CD14-positive monocyte (primary cell): ENCODE measurements around the gene HES4. TPM values are rescaled to one million over a fixed set of nuclear protein-coding genes. Genes with fewer than 3 reads are reported as not detected.

ENCODE experiments used
- DNase-seq, 3 donors: peaks; one replicate each; pipeline ENCODE4 v3.0.0-alpha.2; 2011 to 2022
- H2AFZ ChIP-seq: 2 replicates; pipeline ENCODE4 v1.6.0; 2012; ENCODE audit warnings: mild to moderate bottlenecking, low read depth, low read length, inconsistent platforms; ENCODE audit not compliant: insufficient read depth, poor library complexity, severe bottlenecking
- H3K27ac ChIP-seq, 2 donors: 1 replicate in 1 of 2; 2 replicates in 1 of 2; pipeline ENCODE4 v1.5.1; 2012 to 2013; ENCODE audit warnings: low read length in 2 of 2, control low read depth in 1 of 2, inconsistent platforms in 1 of 2, low read depth in 1 of 2, mild to moderate bottlenecking in 1 of 2
- H3K27me3 ChIP-seq, 2 donors: one replicate each; pipeline versions ENCODE4 v1.6.0 to v1.6.1; 2011 to 2013; ENCODE audit warnings: low read length in 2 of 2; ENCODE audit not compliant: control insufficient read depth in 2 of 2, insufficient read depth in 2 of 2
- H3K36me3 ChIP-seq, 2 donors: replicated peaks in 1 of 2; 1 replicate in 1 of 2; 2 replicates in 1 of 2; pipeline versions ENCODE4 v1.5.1 to v1.6.1; 2012 to 2013; ENCODE audit warnings: low read length in 2 of 2, control low read depth in 1 of 2, inconsistent platforms in 1 of 2, mild to moderate bottlenecking in 1 of 2; ENCODE audit not compliant: insufficient read depth in 2 of 2, control insufficient read depth in 1 of 2
- H3K4me1 ChIP-seq, 2 donors: 1 replicate in 1 of 2; 2 replicates in 1 of 2; pipeline versions ENCODE4 v1.5.1 to v1.6.1; 2012 to 2013; ENCODE audit warnings: low read length in 2 of 2, control low read depth in 1 of 2, inconsistent platforms in 1 of 2, mild to moderate bottlenecking in 1 of 2, moderate library complexity in 1 of 2; ENCODE audit not compliant: insufficient read depth in 2 of 2, control insufficient read depth in 1 of 2
- H3K4me2 ChIP-seq: replicated peaks from 2 replicates; pipeline ENCODE3; 2012; ENCODE audit warnings: low read length, moderate library complexity, mild to moderate bottlenecking; ENCODE audit not compliant: poor library complexity, severe bottlenecking; ENCODE audit errors: extremely low read depth
- H3K4me3 ChIP-seq, 3 experiments: fragments of 200-600 bp in 1 of 3; sonication (generic) in 1 of 3; replicated peaks in 1 of 3; 1 replicate in 2 of 3; 2 replicates in 1 of 3; pipeline ENCODE4 v1.5.1; 2011 to 2013; ENCODE audit warnings: low read length in 3 of 3, mild to moderate bottlenecking in 3 of 3, control low read depth in 2 of 3, low read depth in 2 of 3, inconsistent platforms in 1 of 3, moderate library complexity in 1 of 3
- H3K79me2 ChIP-seq: 2 replicates; pipeline ENCODE4 v1.6.0; 2012; ENCODE audit warnings: mild to moderate bottlenecking, control low read depth, inconsistent platforms, low read length, moderate library complexity; ENCODE audit not compliant: insufficient read depth
- H3K9ac ChIP-seq: 2 replicates; pipeline ENCODE4 v1.6.0; 2017; ENCODE audit warnings: low read length, mild to moderate bottlenecking; ENCODE audit not compliant: insufficient read depth, poor library complexity, severe bottlenecking
- H3K9me3 ChIP-seq, 2 donors: replicated peaks in 1 of 2; 1 replicate in 1 of 2; 2 replicates in 1 of 2; pipeline versions ENCODE4 v1.5.1 to v1.6.1; 2012 to 2013; ENCODE audit warnings: low read length in 2 of 2, control low read depth in 1 of 2; ENCODE audit not compliant: control insufficient read depth in 1 of 2, insufficient read depth in 1 of 2
- H4K20me1 ChIP-seq: 2 replicates; pipeline ENCODE4 v1.6.0; 2012; ENCODE audit warnings: mild to moderate bottlenecking, low read length, control low read depth, moderate library complexity; ENCODE audit not compliant: insufficient read depth
- H3K27ac Mint-ChIP-seq, 7 donors: one replicate each; pipeline ENCODE4 v1.8.0; 2020; ENCODE audit warnings: mild to moderate bottlenecking in 7 of 7, mixed read lengths in 7 of 7, moderate library complexity in 6 of 7, inconsistent platforms in 2 of 7
- H3K27me3 Mint-ChIP-seq, 3 donors: one replicate each; pipeline ENCODE4 v1.8.0; 2021 to 2022; ENCODE audit warnings: low read depth in 3 of 3, mild to moderate bottlenecking in 3 of 3, mixed read lengths in 3 of 3, moderate library complexity in 3 of 3, inconsistent platforms in 1 of 3
- H3K36me3 Mint-ChIP-seq, 2 donors: one replicate each; pipeline ENCODE4 v1.8.0; 2020; ENCODE audit warnings: mixed read lengths in 2 of 2, inconsistent platforms in 1 of 2, mild to moderate bottlenecking in 1 of 2
- H3K4me1 Mint-ChIP-seq: one replicate; pipeline ENCODE4 v1.8.0; 2020; ENCODE audit warnings: mild to moderate bottlenecking, mixed read lengths
- H3K4me3 Mint-ChIP-seq, 2 donors: one replicate each; pipeline ENCODE4 v1.8.0; 2020; ENCODE audit warnings: mild to moderate bottlenecking in 2 of 2, mixed read lengths in 2 of 2, moderate library complexity in 1 of 2
- H3K9me3 Mint-ChIP-seq, 7 donors: one replicate each; pipeline ENCODE4 v1.8.0; 2020 to 2022; ENCODE audit warnings: mixed read lengths in 7 of 7, mild to moderate bottlenecking in 6 of 7, moderate library complexity in 6 of 7, inconsistent platforms in 2 of 7
- WGBS: methylation state at CpG from one replicate; pipeline ENCODE4 v1.1.5; 2013; ENCODE audit warnings: missing lambda C conversion rate; ENCODE audit not compliant: insufficient coverage; 5-methylcytosine and 5-hydroxymethylcytosine counted together
- intact Hi-C, 2 donors: fragments of 100-400 bp; cut with micrococcal nuclease; formaldehyde crosslinking; loops; one replicate each; pipeline versions ENCODE4 v1.15.0 to v1.15.1; 2023
- polyA plus RNA-seq, 3 donors: library from polyadenylated mRNA; depleted of rRNA in 1 of 3; unstranded in 2 of 3; stranded (reverse) in 1 of 3; fragments of 300-500 nt in 2 of 3; fragments of >200 nt in 1 of 3; fragmentation: Illumina TruSeq in 2 of 3; gene quantifications; 1 replicate in 2 of 3; 2 replicates in 1 of 3; pipeline ENCODE4 v1.2.3, GENCODE V29; 2012 to 2021
- TF ChIP-seq, protein P1 (sequence below): fragments of 200-600 bp; IDR thresholded peaks from one replicate; pipeline ENCODE4 v1.8.0; 2022; ENCODE audit warnings: antibody characterized with exemption, mild to moderate bottlenecking

HES4 gene
- polyA plus RNA-seq, 3 donors, result 1.4 to 26.8 (median 2.0) TPM

GRCh38 chr1:1004780-1005697, 5.1 kb upstream of the HES4 start:
- peaks cover 11 to 20% of the 10 kb centered on the region in 2 donors for H3K4me1 ChIP-seq
- H3K9me3 ChIP-seq, result peaks cover 0 to 5% of the 10 kb centered on the region in 2 donors
- no peaks in the 10 kb centered on the region for H3K36me3 ChIP-seq
- DNase-seq, result no peak
- TF ChIP-seq, protein P1, sequence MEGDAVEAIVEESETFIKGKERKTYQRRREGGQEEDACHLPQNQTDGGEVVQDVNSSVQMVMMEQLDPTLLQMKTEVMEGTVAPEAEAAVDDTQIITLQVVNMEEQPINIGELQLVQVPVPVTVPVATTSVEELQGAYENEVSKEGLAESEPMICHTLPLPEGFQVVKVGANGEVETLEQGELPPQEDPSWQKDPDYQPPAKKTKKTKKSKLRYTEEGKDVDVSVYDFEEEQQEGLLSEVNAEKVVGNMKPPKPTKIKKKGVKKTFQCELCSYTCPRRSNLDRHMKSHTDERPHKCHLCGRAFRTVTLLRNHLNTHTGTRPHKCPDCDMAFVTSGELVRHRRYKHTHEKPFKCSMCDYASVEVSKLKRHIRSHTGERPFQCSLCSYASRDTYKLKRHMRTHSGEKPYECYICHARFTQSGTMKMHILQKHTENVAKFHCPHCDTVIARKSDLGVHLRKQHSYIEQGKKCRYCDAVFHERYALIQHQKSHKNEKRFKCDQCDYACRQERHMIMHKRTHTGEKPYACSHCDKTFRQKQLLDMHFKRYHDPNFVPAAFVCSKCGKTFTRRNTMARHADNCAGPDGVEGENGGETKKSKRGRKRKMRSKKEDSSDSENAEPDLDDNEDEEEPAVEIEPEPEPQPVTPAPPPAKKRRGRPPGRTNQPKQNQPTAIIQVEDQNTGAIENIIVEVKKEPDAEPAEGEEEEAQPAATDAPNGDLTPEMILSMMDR, result no peak
- H3K4me2 ChIP-seq, result no peak overlapping the region
- peaks cover 15 to 54% of the 10 kb centered on the region in 2 donors for H3K27me3 ChIP-seq
- Mint-ChIP-seq H3K9me3 (peaks cover 2 to 23% (median 6%) of the 10 kb centered on the region in 7 donors), H3K4me1 (peaks cover 22% of the 10 kb centered on the region), H3K4me3 (peak overlapping the region in 1 of 2 donors; percentile 75), H3K27me3 (peaks cover 55 to 86% (median 69%) of the 10 kb centered on the region in 3 donors), H3K36me3 (peaks cover 0 to 4% of the 10 kb centered on the region in 2 donors), H3K27ac (no peak overlapping the region)
- H3K4me3 ChIP-seq, result no peak overlapping the region
- H3K9ac ChIP-seq, result no peak overlapping the region
- WGBS, result under 1% methylated on average over 15 of the region's 21 CpGs
- no peak overlapping the region for H3K27ac ChIP-seq
- no peaks in the 10 kb centered on the region for H4K20me1 ChIP-seq
- H3K79me2 ChIP-seq, result no peaks in the 10 kb centered on the region
- intact Hi-C loops, result no loop called here
- H2AFZ ChIP-seq, result no peak overlapping the region

DNA sequence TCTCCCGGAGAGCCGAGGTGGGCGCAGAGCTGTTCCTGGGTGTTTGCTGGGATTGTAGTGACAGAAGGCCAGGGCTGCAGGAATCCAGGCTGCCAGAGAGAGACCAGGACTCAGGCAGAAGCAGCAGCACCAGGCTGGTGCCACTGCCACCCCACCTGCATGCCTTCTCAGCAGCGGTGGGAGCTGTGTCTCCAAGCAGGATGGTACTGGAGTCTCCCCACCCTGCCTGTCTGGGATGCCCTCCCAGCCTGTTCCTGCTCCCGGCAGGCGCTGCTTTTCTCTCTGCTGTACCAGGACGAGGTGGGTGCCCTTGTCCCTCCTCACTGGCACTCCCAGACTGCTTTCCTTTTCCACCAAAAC, 4.5 kb upstream of the HES4 start:
- Histone ChIP-seq H4K20me1 (no peaks in the 10 kb centered on the region), H3K9ac (no peak overlapping the region), H3K36me3 (no peaks in the 10 kb centered on the region), H3K4me2 (no peak overlapping the region), H3K27me3 (peaks cover 16 to 56% of the 10 kb centered on the region in 2 donors), H3K79me2 (no peaks in the 10 kb centered on the region), H3K4me1 (peaks cover 11 to 26% of the 10 kb centered on the region in 2 donors), H2AFZ (no peak overlapping the region), H3K4me3 (no peak overlapping the region), H3K27ac (no peak overlapping the region), H3K9me3 (peaks cover 0 to 5% of the 10 kb centered on the region in 2 donors)
- Mint-ChIP-seq H3K4me1 (peaks cover 22% of the 10 kb centered on the region), H3K4me3 (peak overlapping the region in 1 of 2 donors; percentile 75), H3K9me3 (peaks cover 2 to 23% (median 6%) of the 10 kb centered on the region in 7 donors), H3K27me3 (peaks cover 56 to 87% (median 70%) of the 10 kb centered on the region in 3 donors), H3K27ac (no peak overlapping the region), H3K36me3 (peaks cover 0 to 4% of the 10 kb centered on the region in 2 donors)
- TF ChIP-seq, protein P1, result no peak
- WGBS, result 19% methylated on average over 5 of the region's 7 CpGs
- intact Hi-C loops, result no loop called here
- DNase-seq, result no peak
